CD8-positive, alpha-beta memory T cell (primary cell): Measurements from ENCODE around the gene SETD1A. TPM values are rescaled to one million over a fixed set of nuclear protein-coding genes. Genes with fewer than 3 reads are reported as not detected.
A peak's percentile ranks its signal among the peaks of the same experiment; 100 is the strongest.

Source experiments
- CTCF ChIA-PET: fragments of 350-600 bp; sonication (Branson Sonifier 250); formaldehyde crosslinking; loops from one replicate; lab custom pipeline; 2021; ENCODE audit warnings: antibody characterized with exemption; lab: Charles Lee
- POLR2A ChIA-PET: fragments of 350-600 bp; sonication (Branson Sonifier 250); formaldehyde crosslinking; loops from one replicate; lab custom pipeline; 2021; ENCODE audit warnings: antibody characterized with exemption; lab: Charles Lee
- DNase-seq, 5 donors: peaks; one replicate each; pipeline versions ENCODE4 v3.0.0 to v3.0.0-alpha.2; 2020 to 2022; ENCODE audit warnings: mixed read lengths in 1 of 5
- H3K27ac ChIP-seq: one replicate; pipeline ENCODE4 v1.7.0; 2013; ENCODE audit warnings: low read depth, mild to moderate bottlenecking, low read length, moderate library complexity
- H3K27me3 ChIP-seq: 2 replicates; pipeline ENCODE4 v1.7.0; 2013; ENCODE audit warnings: low read length, mild to moderate bottlenecking; ENCODE audit not compliant: insufficient read depth, poor library complexity, severe bottlenecking
- H3K36me3 ChIP-seq: 2 replicates; pipeline ENCODE4 v1.7.0; 2013; ENCODE audit warnings: mild to moderate bottlenecking, low read length, moderate library complexity; ENCODE audit not compliant: insufficient read depth
- H3K4me1 ChIP-seq: 2 replicates; pipeline ENCODE4 v1.7.0; 2013; ENCODE audit warnings: mild to moderate bottlenecking, low read length, moderate library complexity; ENCODE audit not compliant: insufficient read depth
- H3K4me3 ChIP-seq: 2 replicates; pipeline ENCODE4 v1.7.0; 2013; ENCODE audit warnings: mild to moderate bottlenecking, low read length
- H3K9me3 ChIP-seq: 2 replicates; pipeline ENCODE4 v1.7.0; 2013; ENCODE audit warnings: mild to moderate bottlenecking, low read length
- H3K27ac Mint-ChIP-seq, 8 donors: one replicate each; pipeline ENCODE4 v1.8.0; 2020 to 2021; ENCODE audit warnings: mixed read lengths in 8 of 8, mild to moderate bottlenecking in 6 of 8, inconsistent platforms in 3 of 8, moderate library complexity in 3 of 8
- H3K27me3 Mint-ChIP-seq, 2 donors: one replicate each; pipeline ENCODE4 v1.8.0; 2020 to 2021; ENCODE audit warnings: mixed read lengths in 2 of 2, mild to moderate bottlenecking in 1 of 2, moderate library complexity in 1 of 2
- H3K36me3 Mint-ChIP-seq, 3 donors: one replicate each; pipeline ENCODE4 v1.8.0; 2020 to 2021; ENCODE audit warnings: mixed read lengths in 3 of 3, inconsistent platforms in 1 of 3, mild to moderate bottlenecking in 1 of 3
- H3K4me1 Mint-ChIP-seq, 3 donors: one replicate each; pipeline ENCODE4 v1.8.0; 2020 to 2021; ENCODE audit warnings: mixed read lengths in 3 of 3, inconsistent platforms in 1 of 3, mild to moderate bottlenecking in 1 of 3
- H3K4me3 Mint-ChIP-seq, 7 donors: one replicate each; pipeline ENCODE4 v1.8.0; 2020 to 2021; ENCODE audit warnings: mixed read lengths in 7 of 7, mild to moderate bottlenecking in 6 of 7, moderate library complexity in 4 of 7, inconsistent platforms in 2 of 7
- H3K9me3 Mint-ChIP-seq, 5 donors: one replicate each; pipeline ENCODE4 v1.8.0; 2020 to 2022; ENCODE audit warnings: mixed read lengths in 5 of 5, mild to moderate bottlenecking in 3 of 5, moderate library complexity in 2 of 5, inconsistent platforms in 1 of 5
- polyA plus RNA-seq: library from polyadenylated mRNA; unstranded; fragments of 300-500 nt; fragmentation: Illumina TruSeq; gene quantifications from one replicate; pipeline ENCODE4 v1.2.3, GENCODE V29; 2021
- total RNA-seq, 2 experiments: library from RNA; stranded (reverse); gene quantifications; one replicate each; pipeline ENCODE4 v1.2.3, GENCODE V29; 2021

Gene SETD1A
- total and polyA plus RNA-seq, 3 experiments from 2014 or later: 2.6 to 28.8 (median 24.7) TPM

GRCh38 chr16:30969246-30969842 is 11.8 kb downstream of the SETD1A start:
- H3K4me3 ChIP-seq: no peak overlapping the region
- Mint-ChIP-seq H3K4me3 (no peak overlapping the region), H3K4me1 (peaks cover 0 to 7% (median 7%) of the 10 kb centered on the region in 3 donors), H3K27ac (no peak overlapping the region), H3K36me3 (peaks cover 26 to 84% (median 33%) of the 10 kb centered on the region in 3 donors), H3K9me3 (no peaks in the 10 kb centered on the region), H3K27me3 (no peaks in the 10 kb centered on the region)
- no peak for DNase-seq
- H3K36me3 ChIP-seq: peaks cover 51% of the 10 kb centered on the region
- no peak overlapping the region for H3K27ac ChIP-seq
- H3K9me3 ChIP-seq: no peaks in the 10 kb centered on the region
- no peaks in the 10 kb centered on the region for H3K4me1 ChIP-seq
- CTCF ChIA-PET: no interaction called here
- POLR2A ChIA-PET: no interaction called here
- no peaks in the 10 kb centered on the region for H3K27me3 ChIP-seq

- Histone ChIP-seq H3K4me3 (no peak overlapping the region), H3K9me3 (no peaks in the 10 kb centered on the region), H3K4me1 (no peaks in the 10 kb centered on the region), H3K36me3 (peaks cover 46% of the 10 kb centered on the region), H3K27me3 (no peaks in the 10 kb centered on the region), H3K27ac (no peak overlapping the region)
- Mint-ChIP-seq H3K27me3 (no peaks in the 10 kb centered on the region), H3K4me3 (no peak overlapping the region), H3K36me3 (peaks cover 20 to 84% (median 35%) of the 10 kb centered on the region in 3 donors), H3K4me1 (peaks cover 0 to 9% (median 7%) of the 10 kb centered on the region in 3 donors), H3K9me3 (no peaks in the 10 kb centered on the region), H3K27ac (no peak overlapping the region)
- no peak for DNase-seq
- CTCF ChIA-PET: no interaction called here
- POLR2A ChIA-PET: no interaction called here
These were observed 13.7 kb downstream of the SETD1A start for GRCh38 chr16:30971298-30971697.

GRCh38 chr16:30972872-30973271 is 15.3 kb downstream of the SETD1A start:
- no peak overlapping the region for H3K4me3 ChIP-seq
- no peaks in the 10 kb centered on the region for H3K27me3 ChIP-seq
- H3K9me3 ChIP-seq: no peaks in the 10 kb centered on the region
- CTCF ChIA-PET: interaction anchor here (0.7 kb wide), 1 partner anchor 97 kb away, joined by 3 read pairs; no protein-coding TSS in a partner anchor
- Mint-ChIP-seq H3K4me3 (no peak overlapping the region), H3K9me3 (no peaks in the 10 kb centered on the region), H3K4me1 (peaks cover 0 to 8% (median 6%) of the 10 kb centered on the region in 3 donors), H3K27me3 (no peaks in the 10 kb centered on the region), H3K36me3 (peaks cover 22 to 83% (median 29%) of the 10 kb centered on the region in 3 donors), H3K27ac (peak overlapping the region in 1 of 8 donors; percentile 17)
- H3K4me1 ChIP-seq: no peaks in the 10 kb centered on the region
- no peak overlapping the region for H3K27ac ChIP-seq
- POLR2A ChIA-PET: no interaction called here
- no peak for DNase-seq
- H3K36me3 ChIP-seq: peaks cover 46% of the 10 kb centered on the region

- peaks cover 0 to 7% (median 6%) of the 10 kb centered on the region in 3 donors for H3K4me1 Mint-ChIP-seq
- peak overlapping the region in 5 of 8 donors; percentile 36 to 77 (median 47) for H3K27ac Mint-ChIP-seq
- Histone ChIP-seq H3K27me3 (no peaks in the 10 kb centered on the region), H3K4me1 (no peaks in the 10 kb centered on the region), H3K36me3 (peaks cover 39% of the 10 kb centered on the region), H3K4me3 (no peak overlapping the region), H3K9me3 (no peaks in the 10 kb centered on the region), H3K27ac (no peak overlapping the region)
- ChIA-PET CTCF (no interaction called here), POLR2A (no interaction called here)
- no peak overlapping the region for H3K4me3 Mint-ChIP-seq
- H3K27me3 Mint-ChIP-seq: no peaks in the 10 kb centered on the region
- DNase-seq: no peak
- no peaks in the 10 kb centered on the region for H3K9me3 Mint-ChIP-seq
- H3K36me3 Mint-ChIP-seq: peaks cover 18 to 85% (median 32%) of the 10 kb centered on the region in 3 donors
These were observed 16.8 kb downstream of the SETD1A start for GRCh38 chr16:30974348-30974747.

GRCh38 chr16:30976486-30976885 is 18.9 kb downstream of the SETD1A start:
- Histone ChIP-seq H3K9me3 (no peaks in the 10 kb centered on the region), H3K27ac (no peak overlapping the region), H3K36me3 (peaks cover 24% of the 10 kb centered on the region), H3K4me3 (no peak overlapping the region), H3K4me1 (no peaks in the 10 kb centered on the region), H3K27me3 (no peaks in the 10 kb centered on the region)
- Mint-ChIP-seq H3K27me3 (no peaks in the 10 kb centered on the region), H3K27ac (peak overlapping the region in 2 of 8 donors; percentile 73 to 81), H3K36me3 (peaks cover 14 to 83% (median 23%) of the 10 kb centered on the region in 3 donors), H3K4me1 (peaks cover 0 to 7% (median 6%) of the 10 kb centered on the region in 3 donors), H3K4me3 (no peak overlapping the region), H3K9me3 (no peaks in the 10 kb centered on the region)
- CTCF ChIA-PET: no interaction called here
- POLR2A ChIA-PET: no interaction called here
- DNase-seq: no peak

- Histone ChIP-seq H3K4me3 (no peak overlapping the region), H3K9me3 (no peaks in the 10 kb centered on the region), H3K27ac (no peak overlapping the region), H3K36me3 (peaks cover 20% of the 10 kb centered on the region), H3K4me1 (no peaks in the 10 kb centered on the region), H3K27me3 (no peaks in the 10 kb centered on the region)
- Mint-ChIP-seq H3K4me1 (peaks cover 0 to 7% (median 3%) of the 10 kb centered on the region in 3 donors), H3K27ac (peak overlapping the region in 2 of 8 donors; percentile 57 to 87), H3K27me3 (no peaks in the 10 kb centered on the region), H3K4me3 (no peak overlapping the region), H3K36me3 (peaks cover 9 to 81% (median 20%) of the 10 kb centered on the region in 3 donors), H3K9me3 (no peaks in the 10 kb centered on the region)
- DNase-seq: no peak
- POLR2A ChIA-PET: no interaction called here
- CTCF ChIA-PET: no interaction called here
These were observed 19.9 kb downstream of the SETD1A start for GRCh38 chr16:30977502-30977901.

GRCh38 chr16:30979170-30980022 is 21.8 kb downstream of the SETD1A start:
- H3K36me3 ChIP-seq: peaks cover 4% of the 10 kb centered on the region
- peaks cover 0 to 7% (median under 1%) of the 10 kb centered on the region in 3 donors for H3K4me1 Mint-ChIP-seq
- H3K27me3 Mint-ChIP-seq: no peaks in the 10 kb centered on the region
- H3K4me3 ChIP-seq: no peak overlapping the region
- no peaks in the 10 kb centered on the region for H3K27me3 ChIP-seq
- ChIA-PET POLR2A (no interaction called here), CTCF (no interaction called here)
- H3K4me1 ChIP-seq: no peaks in the 10 kb centered on the region
- H3K9me3 Mint-ChIP-seq: no peaks in the 10 kb centered on the region
- peak overlapping the region in 1 of 8 donors; percentile 36 for H3K27ac Mint-ChIP-seq
- H3K4me3 Mint-ChIP-seq: no peak overlapping the region
- no peak overlapping the region for H3K27ac ChIP-seq
- no peaks in the 10 kb centered on the region for H3K9me3 ChIP-seq
- DNase-seq: no peak
- peaks cover 5 to 80% (median 8%) of the 10 kb centered on the region in 3 donors for H3K36me3 Mint-ChIP-seq

- Mint-ChIP-seq H3K4me1 (peaks cover 0 to 7% (median 0%) of the 10 kb centered on the region in 3 donors), H3K36me3 (peaks cover 3 to 75% (median 8%) of the 10 kb centered on the region in 3 donors), H3K9me3 (no peaks in the 10 kb centered on the region), H3K27ac (no peak overlapping the region), H3K27me3 (no peaks in the 10 kb centered on the region), H3K4me3 (peak overlapping the region in 1 of 7 donors; percentile 48)
- no peak overlapping the region for H3K4me3 ChIP-seq
- no peaks in the 10 kb centered on the region for H3K27me3 ChIP-seq
- CTCF ChIA-PET: no interaction called here
- POLR2A ChIA-PET: no interaction called here
- H3K4me1 ChIP-seq: no peaks in the 10 kb centered on the region
- DNase-seq: no peak
- H3K9me3 ChIP-seq: no peaks in the 10 kb centered on the region
- H3K27ac ChIP-seq: no peak overlapping the region
- peaks cover 4% of the 10 kb centered on the region for H3K36me3 ChIP-seq
These were observed 22.4 kb downstream of the SETD1A start for GRCh38 chr16:30980023-30980371.
